ENCODE data around the gene EXOC7. TPM values are rescaled to one million over a fixed set of nuclear protein-coding genes. Genes with fewer than 3 reads are reported as not detected.
A peak's percentile ranks its signal among the peaks of the same experiment; 100 is the strongest.
"Not testable (repeated sequence)": the region's sequence is repeated elsewhere in the genome, so short reads cannot be mapped to it uniquely, and the experiment has no call there.

The EXOC7 gene
- total RNA-seq, 1 experiment from 2014 or later, result 72.1 TPM

- DNase-seq (ENCODE audit: low read depth); in situ Hi-C loops (cut with HindIII; ENCODE audit: low pct_unique_long_range_greater_than_20kb, low sequenced_read_pairs): not testable (repeated sequence)
These were observed 45.3 kb downstream of the EXOC7 start for GRCh38 chr17:76058264-76058663.

GRCh38 chr17:76056882-76057281 is 46.7 kb downstream of the EXOC7 start:
- in situ Hi-C loops (cut with HindIII; ENCODE audit: low pct_unique_long_range_greater_than_20kb, low sequenced_read_pairs), result no loop called here
- DNase-seq (ENCODE audit: low read depth), result no peak

GRCh38 chr17:76054112-76054476 is 49.5 kb downstream of the EXOC7 start:
- DNase-seq (ENCODE audit: low read depth), result peak; percentile 40
- in situ Hi-C loops (cut with HindIII; ENCODE audit: low pct_unique_long_range_greater_than_20kb, low sequenced_read_pairs), result no loop called here

- in situ Hi-C loops (cut with HindIII; ENCODE audit: low pct_unique_long_range_greater_than_20kb, low sequenced_read_pairs), result no loop called here
- DNase-seq (ENCODE audit: low read depth), result peak; percentile 70
These were observed 50.1 kb downstream of the EXOC7 start for GRCh38 chr17:76053246-76054111.

- DNase-seq (ENCODE audit: low read depth), result peak; percentile 76
- in situ Hi-C loops (cut with HindIII; ENCODE audit: low pct_unique_long_range_greater_than_20kb, low sequenced_read_pairs), result no loop called here
These were observed 52.0 kb downstream of the EXOC7 start for GRCh38 chr17:76051561-76051960.

- peak; percentile 89 for DNase-seq (ENCODE audit: low read depth)
- in situ Hi-C loops (cut with HindIII; ENCODE audit: low pct_unique_long_range_greater_than_20kb, low sequenced_read_pairs), result no loop called here
These were observed 52.8 kb downstream of the EXOC7 start for GRCh38 chr17:76050538-76051467.

- in situ Hi-C loops (cut with HindIII; ENCODE audit: low pct_unique_long_range_greater_than_20kb, low sequenced_read_pairs), result no loop called here
- DNase-seq (ENCODE audit: low read depth), result no peak
These were observed 53.6 kb downstream of the EXOC7 start for GRCh38 chr17:76049836-76050537.

GRCh38 chr17:76049239-76049638 is 54.3 kb downstream of the EXOC7 start:
- DNase-seq (ENCODE audit: low read depth), result no peak
- in situ Hi-C loops (cut with HindIII; ENCODE audit: low pct_unique_long_range_greater_than_20kb, low sequenced_read_pairs), result no loop called here

- in situ Hi-C loops (cut with HindIII; ENCODE audit: low pct_unique_long_range_greater_than_20kb, low sequenced_read_pairs), result no loop called here
- peak; percentile 61 for DNase-seq (ENCODE audit: low read depth)
These were observed 54.9 kb downstream of the EXOC7 start for GRCh38 chr17:76048711-76049110.

GRCh38 chr17:76048025-76048605 is 55.5 kb downstream of the EXOC7 start:
- in situ Hi-C loops (cut with HindIII; ENCODE audit: low pct_unique_long_range_greater_than_20kb, low sequenced_read_pairs), result no loop called here
- no peak for DNase-seq (ENCODE audit: low read depth)

- in situ Hi-C loops (cut with HindIII; ENCODE audit: low pct_unique_long_range_greater_than_20kb, low sequenced_read_pairs), result no loop called here
- no peak for DNase-seq (ENCODE audit: low read depth)
These were observed 57.5 kb downstream of the EXOC7 start for GRCh38 chr17:76046064-76046463.

GRCh38 chr17:76044475-76045007 is 59.0 kb downstream of the EXOC7 start:
- in situ Hi-C loops (cut with HindIII; ENCODE audit: low pct_unique_long_range_greater_than_20kb, low sequenced_read_pairs), result not testable (repeated sequence)

GRCh38 chr17:76042868-76043267 is 60.7 kb downstream of the EXOC7 start:
- DNase-seq (ENCODE audit: low read depth); in situ Hi-C loops (cut with HindIII; ENCODE audit: low pct_unique_long_range_greater_than_20kb, low sequenced_read_pairs): not testable (repeated sequence)

More at GRCh38 chr17:76044475-76045007, 59.0 kb downstream of the EXOC7 start:
- not testable (repeated sequence) for DNase-seq (ENCODE audit: low read depth)

- DNase-seq (ENCODE audit: low read depth), result no peak
- in situ Hi-C loops (cut with HindIII; ENCODE audit: low pct_unique_long_range_greater_than_20kb, low sequenced_read_pairs), result no loop called here
These were observed 63.2 kb downstream of the EXOC7 start for GRCh38 chr17:76040376-76040775.

- in situ Hi-C loops (cut with HindIII; ENCODE audit: low pct_unique_long_range_greater_than_20kb, low sequenced_read_pairs), result no loop called here
These were observed 64.5 kb downstream of the EXOC7 start for GRCh38 chr17:76039121-76039520.

GRCh38 chr17:76038050-76038449 is 65.5 kb downstream of the EXOC7 start:
- no peak for DNase-seq (ENCODE audit: low read depth)
- in situ Hi-C loops (cut with HindIII; ENCODE audit: low pct_unique_long_range_greater_than_20kb, low sequenced_read_pairs), result no loop called here

More at GRCh38 chr17:76039121-76039520, 64.5 kb downstream of the EXOC7 start:
- DNase-seq (ENCODE audit: low read depth), result peak; percentile 87

GRCh38 chr17:76036497-76037261 is 66.9 kb downstream of the EXOC7 start:
- no peak for DNase-seq (ENCODE audit: low read depth)
- in situ Hi-C loops (cut with HindIII; ENCODE audit: low pct_unique_long_range_greater_than_20kb, low sequenced_read_pairs), result no loop called here

Data from Caki2 (cell line).